Endothelial cell of umbilical vein (primary cell): ENCODE results near the gene C10orf67. TPM values are rescaled to one million over a fixed set of nuclear protein-coding genes. Genes with fewer than 3 reads are reported as not detected.

ENCODE experiments used
- BruUV-seq: library from RNA; stranded (reverse); fragments of 400-500 nt; replicated peaks from 2 replicates; lab custom pipeline; 2021; lab: Mats Ljungman, UMichigan
- CTCF ChIA-PET: fragments of 300-600, 350-600 bp; sonication (Branson Sonifier 250); formaldehyde crosslinking; loops from one replicate; lab custom pipeline; 2021; ENCODE audit warnings: antibody characterized with exemption, inconsistent platforms; lab: Charles Lee
- POLR2A ChIA-PET: fragments of 300-600, 350-600 bp; sonication (Branson Sonifier 250); formaldehyde crosslinking; loops from one replicate; lab custom pipeline; 2021; ENCODE audit warnings: antibody characterized with exemption, inconsistent platforms; lab: Charles Lee
- DNase-seq: peaks from one replicate; pipeline ENCODE4 v3.0.0-alpha.2; 2011; ENCODE audit warnings: low read depth, low spot score
- FAIRE-seq: peaks from 2 replicates; lab custom pipeline; 2011; peaks lifted over from hg19 to GRCh38; lab: Jason Lieb, UNC
- H2AFZ ChIP-seq: 2 replicates; pipeline ENCODE4 v1.6.0; 2012; ENCODE audit warnings: low read depth, low read length, control low read depth, inconsistent platforms
- H3K27ac ChIP-seq: 2 replicates; pipeline ENCODE4 v1.5.1; 2011; ENCODE audit warnings: low read depth, mild to moderate bottlenecking, control low read depth, low read length, moderate library complexity; ENCODE audit not compliant: insufficient read depth
- H3K27me3 ChIP-seq, 2 experiments: 2 replicates each; pipeline versions ENCODE4 v1.6.0 to v1.6.1; 2011; ENCODE audit warnings: low read length in 2 of 2, mixed read lengths in 1 of 2; ENCODE audit not compliant: control insufficient read depth in 2 of 2, insufficient read depth in 2 of 2
- H3K36me3 ChIP-seq, 2 experiments: 2 replicates in 1 of 2; 3 replicates in 1 of 2; pipeline ENCODE4 v1.5.1; 2011; ENCODE audit warnings: low read length in 2 of 2, mild to moderate bottlenecking in 1 of 2, moderate library complexity in 1 of 2; ENCODE audit not compliant: control insufficient read depth in 2 of 2, insufficient read depth in 2 of 2; ENCODE audit errors: extremely low read depth in 1 of 2
- H3K4me1 ChIP-seq: 3 replicates; pipeline ENCODE4 v1.5.1; 2011; ENCODE audit warnings: mild to moderate bottlenecking, low read length; ENCODE audit not compliant: control insufficient read depth, insufficient read depth; ENCODE audit errors: extremely low read depth
- H3K4me2 ChIP-seq: 2 replicates; pipeline ENCODE4 v1.6.1; 2011; ENCODE audit warnings: low read length, control low read depth, mixed read lengths; ENCODE audit not compliant: insufficient read depth
- H3K4me3 ChIP-seq, 3 experiments: fragments of 200-600 bp in 1 of 3; sonication (generic), shearing (Covaris generic) in 1 of 3; replicated peaks in 1 of 3; 2 replicates each; pipeline ENCODE4 v1.5.1; 2011 to 2016; ENCODE audit warnings: control low read depth in 3 of 3, low read length in 3 of 3, mild to moderate bottlenecking in 2 of 3, inconsistent platforms in 1 of 3, low read depth in 1 of 3, moderate library complexity in 1 of 3; ENCODE audit not compliant: insufficient read depth in 1 of 3
- H3K79me2 ChIP-seq: 2 replicates; pipeline ENCODE4 v1.6.0; 2012; ENCODE audit warnings: low read length, inconsistent platforms; ENCODE audit not compliant: control insufficient read depth, insufficient read depth
- H3K9ac ChIP-seq: replicated peaks from 2 replicates; pipeline ENCODE3; 2011; ENCODE audit warnings: low read length, control low read depth; ENCODE audit not compliant: insufficient read depth; ENCODE audit errors: extremely low read depth
- H3K9me1 ChIP-seq: replicated peaks from 3 replicates; pipeline ENCODE4 v1.6.0; 2011; ENCODE audit warnings: mild to moderate bottlenecking, low read length; ENCODE audit not compliant: control insufficient read depth, insufficient read depth; ENCODE audit errors: extremely low read depth
- H3K9me3 ChIP-seq: replicated peaks from 2 replicates; pipeline ENCODE4 v1.5.1; 2012; ENCODE audit warnings: low read length, inconsistent platforms; ENCODE audit not compliant: control insufficient read depth, insufficient read depth
- H4K20me1 ChIP-seq: replicated peaks from 2 replicates; pipeline ENCODE3; 2011; ENCODE audit warnings: mild to moderate bottlenecking, low read length; ENCODE audit not compliant: control insufficient read depth, insufficient read depth; ENCODE audit errors: extremely low read depth
- CTCF ChIP-seq, 2 donors: IDR thresholded peaks; 1 replicate in 1 of 2; 2 replicates in 1 of 2; pipeline ENCODE4 v1.5.1; 2011; ENCODE audit warnings: low read length in 2 of 2, mild to moderate bottlenecking in 2 of 2, moderate library complexity in 2 of 2, control low read depth in 1 of 2, inconsistent platforms in 1 of 2, low read depth in 1 of 2; ENCODE audit not compliant: insufficient read depth in 1 of 2; ENCODE audit errors: extremely low read depth in 1 of 2
- EZH2 ChIP-seq: IDR thresholded peaks from 2 replicates; pipeline ENCODE4 v1.6.1; 2012; ENCODE audit warnings: borderline replicate concordance, low read depth, mild to moderate bottlenecking, moderate library complexity, low read length, inconsistent platforms; ENCODE audit not compliant: severe bottlenecking
- FOS ChIP-seq: IDR thresholded peaks from 2 replicates; pipeline ENCODE4 v1.6.1; 2011; ENCODE audit warnings: mild to moderate bottlenecking, low read length, moderate library complexity, borderline replicate concordance; ENCODE audit not compliant: insufficient read depth
- GATA2 ChIP-seq: IDR thresholded peaks from 2 replicates; pipeline ENCODE4 v1.7.0; 2011; ENCODE audit warnings: low read depth, mild to moderate bottlenecking, moderate library complexity, mixed read lengths, low read length; ENCODE audit not compliant: insufficient read length, insufficient read depth
- JUN ChIP-seq: IDR thresholded peaks from 2 replicates; pipeline ENCODE4 v1.6.1; 2011; ENCODE audit warnings: borderline replicate concordance, low read depth; ENCODE audit not compliant: insufficient read length, insufficient read depth
- MYC ChIP-seq: IDR thresholded peaks from one replicate; pipeline ENCODE4 v1.6.1; 2011; ENCODE audit warnings: mild to moderate bottlenecking, low read depth, low read length
- POLR2A ChIP-seq: IDR thresholded peaks from 2 replicates; pipeline ENCODE4 v1.6.1; 2012; ENCODE audit warnings: low read depth, mild to moderate bottlenecking, control low read depth, low read length
- POLR2AphosphoS5 ChIP-seq: IDR thresholded peaks from 2 replicates; pipeline ENCODE4 v1.6.1; 2012; ENCODE audit warnings: low read depth, mild to moderate bottlenecking, control low read depth, low read length, moderate library complexity; ENCODE audit not compliant: insufficient read depth
- dilution Hi-C: fragments of 300-500 bp; cut with MboI; formaldehyde crosslinking; loops from one replicate; pipeline ENCODE4 v1.15.0; 2019; ENCODE audit warnings: low sequenced_read_pairs; ENCODE audit not compliant: extremely low pct_ligation_motif_present
- intact Hi-C: fragments of 100-400 bp; cut with micrococcal nuclease; formaldehyde crosslinking; loops from one replicate; pipeline ENCODE4 v1.10.0; 2022
- polyA plus RNA-seq, 4 experiments: library from polyadenylated mRNA; depleted of rRNA in 3 of 4; stranded (reverse) in 3 of 4; unstranded in 1 of 4; fragments of >200 nt; gene quantifications; 2 replicates each; pipeline versions ENCODE4 v1.2.1 to v1.2.3, GENCODE V29; 2011 to 2012; ENCODE audit warnings: missing spikeins in 1 of 4
- total RNA-seq: library from RNA; stranded (reverse); gene quantifications from 2 replicates; pipeline ENCODE4 v1.2.3, GENCODE V29; 2021
- TF ChIP-seq, protein P1 (sequence below): IDR thresholded peaks from 2 replicates; pipeline ENCODE4 v1.6.1; 2011; ENCODE audit not compliant: insufficient read depth, insufficient read length

Gene C10orf67
- total and polyA plus RNA-seq, 2 donors (not counting 3 experiments of a cell fraction or from before 2014, with no cell fraction given) = not detected

GRCh38 chr10:23238015-23238414 lies 106.6 kb downstream of the C10orf67 start:
- no peaks in the 10 kb centered on the region for H3K36me3 ChIP-seq
- H3K4me3 ChIP-seq = no peak overlapping the region
- no peak for TF ChIP-seq MYC
- TF ChIP-seq, protein P1, sequence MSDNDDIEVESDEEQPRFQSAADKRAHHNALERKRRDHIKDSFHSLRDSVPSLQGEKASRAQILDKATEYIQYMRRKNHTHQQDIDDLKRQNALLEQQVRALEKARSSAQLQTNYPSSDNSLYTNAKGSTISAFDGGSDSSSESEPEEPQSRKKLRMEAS = no peak
- no peak for TF ChIP-seq POLR2AphosphoS5
- TF ChIP-seq JUN = no peak
- TF ChIP-seq EZH2 = no peak
- TF ChIP-seq POLR2A = no peak
- no peak for TF ChIP-seq FOS
- TF ChIP-seq GATA2 = no peak
- no peak for TF ChIP-seq CTCF (IDR thresholded peaks at IDR 0.05; ENCODE audit: extremely low read depth in 1 of 2, insufficient read depth in 1 of 2, low read depth in 1 of 2, low read length in 2 of 2)
- dilution Hi-C loops (no loop called here), intact Hi-C loops (no loop called here)
- H2AFZ ChIP-seq = no peak overlapping the region
- DNase-seq (no peak), FAIRE-seq (no peak)
- H3K27ac ChIP-seq = no peak overlapping the region
- no peak overlapping the region for H3K9ac ChIP-seq
- H3K4me2 ChIP-seq = no peak overlapping the region
- POLR2A ChIA-PET = no interaction called here
- no TSS peak for BruUV-seq
- H3K9me1 ChIP-seq = no peaks in the 10 kb centered on the region
- H3K27me3 ChIP-seq = no peaks in the 10 kb centered on the region
- H3K79me2 ChIP-seq = no peaks in the 10 kb centered on the region
- H3K9me3 ChIP-seq = peaks cover 2% of the 10 kb centered on the region
- CTCF ChIA-PET = no interaction called here
- no peaks in the 10 kb centered on the region for H4K20me1 ChIP-seq
- no peaks in the 10 kb centered on the region for H3K4me1 ChIP-seq
